WTC11 (cell line): ENCODE measurements around the gene M1AP.

ENCODE experiments used
- CREB1 ChIP-seq: sonication (generic); formaldehyde crosslinking; IDR thresholded peaks from 2 replicates; pipeline ENCODE4 v1.8.0; 2023; ENCODE audit warnings: mild to moderate bottlenecking, missing genetic modification reagents
- ELF4 ChIP-seq: sonication (generic); formaldehyde crosslinking; IDR thresholded peaks from 2 replicates; pipeline ENCODE4 v1.8.1; 2022; ENCODE audit warnings: low read depth, mild to moderate bottlenecking, moderate library complexity, missing genetic modification reagents
- FOXP1 ChIP-seq: sonication (generic); formaldehyde crosslinking; IDR thresholded peaks from 2 replicates; pipeline ENCODE4 v1.8.0; 2022; ENCODE audit warnings: missing genetic modification reagents, mild to moderate bottlenecking, moderate library complexity, borderline replicate concordance
- JUN ChIP-seq: sonication (generic); formaldehyde crosslinking; IDR thresholded peaks from 2 replicates; pipeline ENCODE4 v1.8.0; 2023; ENCODE audit warnings: mild to moderate bottlenecking, missing genetic modification reagents
- NR1H2 ChIP-seq: sonication (generic); formaldehyde crosslinking; IDR thresholded peaks from 2 replicates; pipeline ENCODE4 v1.9.0; 2021; ENCODE audit warnings: mild to moderate bottlenecking, moderate library complexity, missing genetic modification reagents
- SP1 ChIP-seq: sonication (generic); formaldehyde crosslinking; conservative IDR thresholded peaks from 2 replicates; pipeline ENCODE4 v1.8.1; 2022; ENCODE audit warnings: missing genetic modification reagents
- TP53 ChIP-seq: sonication (generic); formaldehyde crosslinking; IDR thresholded peaks from 2 replicates; pipeline ENCODE4 v1.8.1; 2023; ENCODE audit warnings: mild to moderate bottlenecking, missing genetic modification reagents
- TF ChIP-seq, protein P1 (sequence below): sonication (generic); formaldehyde crosslinking; IDR thresholded peaks from 2 replicates; pipeline ENCODE4 v1.8.0; 2022; ENCODE audit warnings: mild to moderate bottlenecking, missing genetic modification reagents
- TF ChIP-seq, protein P2 (sequence below): fragments of 200-600 bp; IDR thresholded peaks from 2 replicates; pipeline ENCODE4 v1.8.0; 2022; ENCODE audit warnings: antibody characterized with exemption
- TF ChIP-seq, protein P3 (sequence below): sonication (generic); formaldehyde crosslinking; IDR thresholded peaks from 2 replicates; pipeline ENCODE4 v1.8.1; 2022; ENCODE audit warnings: missing genetic modification reagents, borderline replicate concordance
- TF ChIP-seq, protein P4 (sequence below): sonication (generic); formaldehyde crosslinking; IDR thresholded peaks from 2 replicates; pipeline ENCODE4 v1.8.1; 2023; ENCODE audit warnings: mild to moderate bottlenecking, moderate library complexity, missing genetic modification reagents
- TF ChIP-seq, protein P5 (sequence below): fragments of 250-450 bp; sonication (Bioruptor Pico); IDR thresholded peaks from 2 replicates; pipeline ENCODE4 v1.9.0; 2021; ENCODE audit warnings: moderate library complexity, mild to moderate bottlenecking, inconsistent platforms, borderline replicate concordance
- TF ChIP-seq, protein P6 (sequence below): sonication (generic); formaldehyde crosslinking; IDR thresholded peaks from 2 replicates; pipeline ENCODE4 v1.8.0; 2022; ENCODE audit warnings: mild to moderate bottlenecking, missing genetic modification reagents

DNA sequence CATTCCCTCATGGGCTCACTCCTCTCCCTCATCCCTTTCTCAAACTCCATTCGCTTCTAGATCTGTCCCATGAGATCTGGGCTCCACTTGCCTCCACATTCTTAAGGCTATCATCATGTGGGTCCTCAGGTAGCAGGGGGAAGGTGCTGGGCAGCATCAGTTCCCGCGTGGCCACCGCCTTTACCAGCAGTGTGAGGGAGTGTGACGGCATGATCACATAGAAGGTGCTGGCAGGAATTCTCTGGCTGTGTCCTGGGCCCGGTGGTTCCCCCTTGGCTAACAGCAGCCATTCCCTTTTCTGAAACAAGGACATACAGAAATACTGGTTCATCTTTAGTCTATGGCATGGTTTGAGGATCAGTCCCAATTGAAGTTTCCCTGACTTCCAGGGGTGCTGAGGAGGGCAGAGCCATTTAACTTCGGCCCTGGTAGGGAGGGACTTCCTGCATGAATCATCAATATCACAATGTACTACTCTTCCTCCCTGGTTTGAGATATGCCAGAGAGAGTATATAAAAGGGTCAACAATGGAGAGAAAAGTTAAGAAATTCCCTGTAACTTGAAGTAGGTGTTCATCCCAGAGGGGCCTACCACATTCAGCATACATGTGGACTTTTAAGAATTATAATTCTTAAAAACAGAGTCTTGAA lies 85.9 kb downstream of the M1AP start:
- TF ChIP-seq, protein P1, sequence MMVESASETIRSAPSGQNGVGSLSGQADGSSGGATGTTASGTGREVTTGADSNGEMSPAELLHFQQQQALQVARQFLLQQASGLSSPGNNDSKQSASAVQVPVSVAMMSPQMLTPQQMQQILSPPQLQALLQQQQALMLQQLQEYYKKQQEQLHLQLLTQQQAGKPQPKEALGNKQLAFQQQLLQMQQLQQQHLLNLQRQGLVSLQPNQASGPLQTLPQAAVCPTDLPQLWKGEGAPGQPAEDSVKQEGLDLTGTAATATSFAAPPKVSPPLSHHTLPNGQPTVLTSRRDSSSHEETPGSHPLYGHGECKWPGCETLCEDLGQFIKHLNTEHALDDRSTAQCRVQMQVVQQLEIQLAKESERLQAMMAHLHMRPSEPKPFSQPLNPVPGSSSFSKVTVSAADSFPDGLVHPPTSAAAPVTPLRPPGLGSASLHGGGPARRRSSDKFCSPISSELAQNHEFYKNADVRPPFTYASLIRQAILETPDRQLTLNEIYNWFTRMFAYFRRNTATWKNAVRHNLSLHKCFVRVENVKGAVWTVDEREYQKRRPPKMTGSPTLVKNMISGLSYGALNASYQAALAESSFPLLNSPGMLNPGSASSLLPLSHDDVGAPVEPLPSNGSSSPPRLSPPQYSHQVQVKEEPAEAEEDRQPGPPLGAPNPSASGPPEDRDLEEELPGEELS: no peak
- TF ChIP-seq TP53 (CRISPR knock-in tag) (no peak), NR1H2 (CRISPR knock-in tag) (no peak), FOXP1 (no peak), ELF4 (no peak), JUN (CRISPR knock-in tag) (no peak), SP1 (CRISPR knock-in tag) (no peak), CREB1 (CRISPR knock-in tag) (no peak)
- TF ChIP-seq, protein P2, sequence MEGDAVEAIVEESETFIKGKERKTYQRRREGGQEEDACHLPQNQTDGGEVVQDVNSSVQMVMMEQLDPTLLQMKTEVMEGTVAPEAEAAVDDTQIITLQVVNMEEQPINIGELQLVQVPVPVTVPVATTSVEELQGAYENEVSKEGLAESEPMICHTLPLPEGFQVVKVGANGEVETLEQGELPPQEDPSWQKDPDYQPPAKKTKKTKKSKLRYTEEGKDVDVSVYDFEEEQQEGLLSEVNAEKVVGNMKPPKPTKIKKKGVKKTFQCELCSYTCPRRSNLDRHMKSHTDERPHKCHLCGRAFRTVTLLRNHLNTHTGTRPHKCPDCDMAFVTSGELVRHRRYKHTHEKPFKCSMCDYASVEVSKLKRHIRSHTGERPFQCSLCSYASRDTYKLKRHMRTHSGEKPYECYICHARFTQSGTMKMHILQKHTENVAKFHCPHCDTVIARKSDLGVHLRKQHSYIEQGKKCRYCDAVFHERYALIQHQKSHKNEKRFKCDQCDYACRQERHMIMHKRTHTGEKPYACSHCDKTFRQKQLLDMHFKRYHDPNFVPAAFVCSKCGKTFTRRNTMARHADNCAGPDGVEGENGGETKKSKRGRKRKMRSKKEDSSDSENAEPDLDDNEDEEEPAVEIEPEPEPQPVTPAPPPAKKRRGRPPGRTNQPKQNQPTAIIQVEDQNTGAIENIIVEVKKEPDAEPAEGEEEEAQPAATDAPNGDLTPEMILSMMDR: no peak
- TF ChIP-seq, protein P3, sequence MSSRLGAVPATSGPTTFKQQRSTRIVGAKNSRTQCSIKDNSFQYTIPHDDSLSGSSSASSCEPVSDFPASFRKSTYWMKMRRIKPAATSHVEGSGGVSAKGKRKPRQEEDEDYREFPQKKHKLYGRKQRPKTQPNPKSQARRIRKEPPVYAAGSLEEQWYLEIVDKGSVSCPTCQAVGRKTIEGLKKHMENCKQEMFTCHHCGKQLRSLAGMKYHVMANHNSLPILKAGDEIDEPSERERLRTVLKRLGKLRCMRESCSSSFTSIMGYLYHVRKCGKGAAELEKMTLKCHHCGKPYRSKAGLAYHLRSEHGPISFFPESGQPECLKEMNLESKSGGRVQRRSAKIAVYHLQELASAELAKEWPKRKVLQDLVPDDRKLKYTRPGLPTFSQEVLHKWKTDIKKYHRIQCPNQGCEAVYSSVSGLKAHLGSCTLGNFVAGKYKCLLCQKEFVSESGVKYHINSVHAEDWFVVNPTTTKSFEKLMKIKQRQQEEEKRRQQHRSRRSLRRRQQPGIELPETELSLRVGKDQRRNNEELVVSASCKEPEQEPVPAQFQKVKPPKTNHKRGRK (CRISPR knock-in tag): no peak
- TF ChIP-seq, protein P4, sequence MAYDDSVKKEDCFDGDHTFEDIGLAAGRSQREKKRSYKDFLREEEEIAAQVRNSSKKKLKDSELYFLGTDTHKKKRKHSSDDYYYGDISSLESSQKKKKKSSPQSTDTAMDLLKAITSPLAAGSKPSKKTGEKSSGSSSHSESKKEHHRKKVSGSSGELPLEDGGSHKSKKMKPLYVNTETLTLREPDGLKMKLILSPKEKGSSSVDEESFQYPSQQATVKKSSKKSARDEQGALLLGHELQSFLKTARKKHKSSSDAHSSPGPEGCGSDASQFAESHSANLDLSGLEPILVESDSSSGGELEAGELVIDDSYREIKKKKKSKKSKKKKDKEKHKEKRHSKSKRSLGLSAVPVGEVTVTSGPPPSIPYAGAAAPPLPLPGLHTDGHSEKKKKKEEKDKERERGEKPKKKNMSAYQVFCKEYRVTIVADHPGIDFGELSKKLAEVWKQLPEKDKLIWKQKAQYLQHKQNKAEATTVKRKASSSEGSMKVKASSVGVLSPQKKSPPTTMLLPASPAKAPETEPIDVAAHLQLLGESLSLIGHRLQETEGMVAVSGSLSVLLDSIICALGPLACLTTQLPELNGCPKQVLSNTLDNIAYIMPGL (CRISPR knock-in tag): no peak
- TF ChIP-seq, protein P5, sequence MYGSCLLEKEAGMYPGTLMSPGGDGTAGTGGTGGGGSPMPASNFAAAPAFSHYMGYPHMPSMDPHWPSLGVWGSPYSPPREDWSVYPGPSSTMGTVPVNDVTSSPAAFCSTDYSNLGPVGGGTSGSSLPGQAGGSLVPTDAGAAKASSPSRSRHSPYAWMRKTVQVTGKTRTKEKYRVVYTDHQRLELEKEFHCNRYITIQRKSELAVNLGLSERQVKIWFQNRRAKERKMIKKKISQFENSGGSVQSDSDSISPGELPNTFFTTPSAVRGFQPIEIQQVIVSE (CRISPR knock-in tag): no peak
- TF ChIP-seq, protein P6, sequence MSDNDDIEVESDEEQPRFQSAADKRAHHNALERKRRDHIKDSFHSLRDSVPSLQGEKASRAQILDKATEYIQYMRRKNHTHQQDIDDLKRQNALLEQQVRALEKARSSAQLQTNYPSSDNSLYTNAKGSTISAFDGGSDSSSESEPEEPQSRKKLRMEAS: no peak
